ENCODE results near the gene MAPK10.

- TF ChIP-seq POLR2A (IDR thresholded peaks at IDR 0.05), result no peak
- no peak for TF ChIP-seq POLR2AphosphoS5 (IDR thresholded peaks at IDR 0.05)
- TF ChIP-seq CTCF (IDR thresholded peaks at IDR 0.05), result no peak
Observed at GRCh38 chr4:85970535-85970934, 389.3 kb downstream of the MAPK10 start.

Measured in prostate gland (tissue), 2 donors.